Stimulated activated CD4-positive, alpha-beta T cell treated with anti-CD3 and anti-CD28 coated beads, Interleukin-15, amount 100 ng/mL, for 1 hour (primary cell): ENCODE measurements around the gene SKAP2.
A peak's percentile ranks its signal among the peaks of the same experiment; 100 is the strongest.

Source experiments
- DNase-seq, 2 donors: peaks; one replicate each; pipeline ENCODE4 v3.0.0-alpha.2; 2020; ENCODE audit warnings: low read depth in 1 of 2, low spot score in 1 of 2

Gene SKAP2, protein sequence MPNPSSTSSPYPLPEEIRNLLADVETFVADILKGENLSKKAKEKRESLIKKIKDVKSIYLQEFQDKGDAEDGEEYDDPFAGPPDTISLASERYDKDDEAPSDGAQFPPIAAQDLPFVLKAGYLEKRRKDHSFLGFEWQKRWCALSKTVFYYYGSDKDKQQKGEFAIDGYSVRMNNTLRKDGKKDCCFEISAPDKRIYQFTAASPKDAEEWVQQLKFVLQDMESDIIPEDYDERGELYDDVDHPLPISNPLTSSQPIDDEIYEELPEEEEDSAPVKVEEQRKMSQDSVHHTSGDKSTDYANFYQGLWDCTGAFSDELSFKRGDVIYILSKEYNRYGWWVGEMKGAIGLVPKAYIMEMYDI

DNA sequence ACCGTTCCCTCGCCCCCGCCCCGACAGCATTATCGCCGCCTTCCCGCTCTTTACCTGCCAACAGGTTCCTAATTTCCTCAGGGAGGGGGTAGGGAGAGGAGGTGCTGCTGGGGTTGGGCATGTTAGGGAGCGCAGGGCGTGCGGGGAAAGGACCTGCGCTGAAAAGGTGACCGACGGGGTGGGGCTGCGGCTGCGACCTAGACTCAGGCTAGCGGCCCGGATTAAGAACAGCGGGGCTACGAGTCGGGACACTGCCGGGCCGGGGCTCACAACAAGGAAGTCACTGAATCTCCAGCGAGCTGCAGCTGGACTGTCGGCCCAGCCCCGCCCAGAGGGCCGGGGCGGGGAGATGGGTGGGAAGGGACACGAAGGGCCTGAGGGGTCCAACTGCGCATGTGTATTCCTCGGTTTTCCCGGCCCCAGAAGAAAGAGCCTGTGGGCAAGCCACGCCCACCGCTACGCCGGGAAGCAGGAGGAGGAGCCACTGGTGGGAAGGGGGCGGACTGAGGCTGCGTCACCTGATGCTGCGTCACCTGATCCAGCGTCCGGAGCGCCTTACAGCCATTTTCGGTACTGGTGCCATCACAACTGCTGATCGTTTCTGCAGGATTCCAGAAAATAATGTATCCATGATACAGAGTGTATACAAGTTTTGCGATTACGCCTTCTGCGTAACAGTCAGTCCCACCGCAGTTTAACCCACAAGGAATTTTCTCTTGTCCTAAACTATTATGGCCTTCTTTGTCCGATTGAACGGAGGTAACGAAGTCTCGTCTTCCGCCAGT is at the start of gene SKAP2:
SKAP2 (minus strand) TSS at position 282 of the 785 bp plus-strand sequence; CDS start at position 121, 161 bp downstream.
- DNase-seq, result peak; percentile 59 to 65

DNA sequence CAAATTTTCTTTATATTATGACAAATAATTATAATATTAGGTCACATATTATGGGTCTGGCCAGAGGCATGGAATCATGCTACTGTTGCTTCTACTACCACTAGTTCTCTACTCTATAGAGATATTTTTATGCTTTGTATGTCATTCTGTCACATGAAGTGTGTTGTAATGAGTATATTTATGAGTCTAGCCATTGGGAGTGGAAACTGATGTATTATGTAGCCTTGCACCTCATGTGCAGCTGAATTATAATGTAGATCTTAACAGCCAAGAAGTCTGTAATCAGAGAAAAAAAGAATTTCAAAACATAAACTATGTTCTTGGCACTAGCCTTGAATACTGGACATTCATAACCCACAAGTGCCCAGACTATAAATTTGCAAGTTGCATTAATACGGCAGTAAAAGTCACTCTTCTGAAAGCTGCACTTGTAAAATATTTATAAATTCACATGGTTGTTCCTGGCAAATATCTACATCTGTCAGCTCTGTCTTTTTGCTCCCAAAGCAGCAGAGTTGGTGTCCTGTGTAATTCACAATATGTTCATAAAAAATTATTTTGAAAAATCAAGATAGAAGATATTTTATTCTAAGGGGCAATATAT is 48.6 kb upstream of the SKAP2 start:
- no peak for DNase-seq

DNA sequence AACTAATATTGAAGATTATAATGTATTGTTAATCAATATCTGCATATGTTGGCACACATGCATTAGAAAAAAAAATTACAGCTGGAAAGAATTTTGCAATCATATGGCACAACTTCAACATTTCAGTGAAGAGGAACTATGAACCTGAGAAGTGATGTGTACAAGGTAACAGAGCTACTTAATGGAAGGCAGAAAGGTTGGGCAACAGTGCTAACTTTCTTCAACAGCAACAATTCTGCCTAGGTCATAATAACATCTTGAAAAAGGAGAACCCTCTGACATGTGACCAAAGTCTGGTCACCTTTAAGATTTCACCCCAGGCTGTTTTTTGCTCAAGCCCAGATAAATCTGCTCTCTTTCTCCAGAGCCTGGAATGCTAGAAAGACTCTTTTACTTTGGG is 47.9 kb upstream of the SKAP2 start:
- no peak for DNase-seq

DNA sequence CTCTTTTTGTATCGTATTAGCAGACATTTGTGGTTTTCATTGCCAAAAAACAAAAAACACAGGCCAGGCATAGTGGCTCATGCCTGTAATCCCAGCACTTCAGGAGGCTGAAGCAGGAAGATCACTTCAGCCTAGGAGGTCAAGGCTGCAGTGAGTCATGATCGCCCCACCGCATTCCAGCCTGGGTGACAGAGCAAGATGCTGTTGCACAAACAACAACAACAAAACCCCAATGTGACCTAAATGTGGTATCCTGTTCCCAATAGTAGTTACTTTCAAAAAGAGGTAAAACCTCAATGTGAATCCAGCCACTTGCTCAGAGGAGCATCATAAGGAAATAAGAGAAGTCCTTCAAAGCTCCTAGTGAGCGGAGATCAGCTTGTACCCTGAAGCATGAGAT is 45.8 kb upstream of the SKAP2 start:
- DNase-seq, result no peak

DNA sequence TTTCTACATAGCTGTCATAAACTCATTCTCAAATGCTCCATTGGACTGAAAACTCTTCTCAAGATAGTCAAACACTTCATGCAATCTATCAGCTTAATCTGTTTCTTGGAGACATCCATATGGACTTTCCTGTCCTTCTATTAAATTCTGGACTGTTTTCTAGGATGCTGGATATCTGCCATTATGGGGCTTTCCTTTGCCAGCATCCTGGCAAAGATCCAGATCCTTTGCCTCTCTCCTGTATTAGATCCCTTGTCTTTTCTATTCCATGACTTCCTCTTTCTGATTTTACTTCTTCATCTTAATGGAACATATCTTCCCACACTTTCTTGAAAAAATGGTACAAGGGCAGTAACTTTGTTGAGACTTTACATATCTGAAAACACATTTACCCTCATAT is 35.9 kb upstream of the SKAP2 start:
- no peak for DNase-seq

DNA sequence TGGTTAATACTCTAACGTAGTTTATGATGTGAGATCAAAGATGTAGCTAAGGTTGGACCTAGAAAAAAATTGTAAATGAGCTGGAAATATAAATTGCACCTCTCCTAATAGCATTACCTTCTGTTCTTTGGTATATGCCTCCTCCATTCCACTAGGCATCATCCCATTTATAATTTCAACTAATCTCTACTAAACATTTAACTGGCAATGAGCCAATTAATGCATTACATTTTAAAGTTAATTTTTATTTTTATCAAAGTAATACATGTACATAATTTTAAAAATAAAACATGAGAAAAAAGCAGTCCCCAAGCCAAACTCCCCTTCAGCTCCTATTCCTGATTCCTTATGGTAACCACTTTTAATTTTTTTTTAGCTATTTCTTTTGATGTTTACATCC is 35.1 kb upstream of the SKAP2 start:
- DNase-seq, result no peak

DNA sequence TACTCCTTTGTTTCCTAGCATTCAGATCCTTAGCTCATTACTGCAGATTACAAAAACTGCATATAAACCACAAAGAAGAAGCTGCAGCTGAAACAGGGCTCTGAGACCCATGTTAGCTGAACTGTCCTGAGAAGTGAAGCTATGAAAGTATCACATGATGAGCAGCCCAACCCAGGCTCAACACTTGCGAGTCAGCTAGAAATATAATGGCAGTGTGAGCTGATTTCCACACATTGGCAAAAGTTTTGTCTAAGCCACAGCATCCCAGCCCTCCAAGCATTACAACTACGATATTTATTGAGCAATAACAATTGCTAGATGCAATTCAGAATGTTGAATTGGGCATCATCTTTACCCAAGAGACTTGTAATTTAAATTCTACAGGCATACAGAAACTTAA is 34.5 kb upstream of the SKAP2 start:
- no peak for DNase-seq

DNA sequence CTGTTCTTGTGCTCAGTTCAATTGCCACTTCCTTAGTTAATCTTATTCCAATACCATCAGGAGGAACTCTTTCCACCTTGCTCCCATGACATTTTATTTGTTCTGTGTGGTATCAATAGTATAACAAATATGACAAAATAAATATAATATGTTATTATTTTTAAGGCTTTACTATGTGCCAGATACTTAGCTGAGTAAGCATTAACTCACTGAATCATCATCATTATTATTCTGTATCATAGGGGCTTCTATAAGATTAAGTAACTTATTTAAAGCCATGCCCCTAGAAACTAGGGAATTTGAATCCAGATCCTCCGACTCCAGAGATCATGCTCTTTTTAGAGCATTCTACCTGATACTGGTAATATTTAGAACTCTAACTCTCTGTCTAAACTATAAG is 33.5 kb upstream of the SKAP2 start:
- DNase-seq, result no peak

DNA sequence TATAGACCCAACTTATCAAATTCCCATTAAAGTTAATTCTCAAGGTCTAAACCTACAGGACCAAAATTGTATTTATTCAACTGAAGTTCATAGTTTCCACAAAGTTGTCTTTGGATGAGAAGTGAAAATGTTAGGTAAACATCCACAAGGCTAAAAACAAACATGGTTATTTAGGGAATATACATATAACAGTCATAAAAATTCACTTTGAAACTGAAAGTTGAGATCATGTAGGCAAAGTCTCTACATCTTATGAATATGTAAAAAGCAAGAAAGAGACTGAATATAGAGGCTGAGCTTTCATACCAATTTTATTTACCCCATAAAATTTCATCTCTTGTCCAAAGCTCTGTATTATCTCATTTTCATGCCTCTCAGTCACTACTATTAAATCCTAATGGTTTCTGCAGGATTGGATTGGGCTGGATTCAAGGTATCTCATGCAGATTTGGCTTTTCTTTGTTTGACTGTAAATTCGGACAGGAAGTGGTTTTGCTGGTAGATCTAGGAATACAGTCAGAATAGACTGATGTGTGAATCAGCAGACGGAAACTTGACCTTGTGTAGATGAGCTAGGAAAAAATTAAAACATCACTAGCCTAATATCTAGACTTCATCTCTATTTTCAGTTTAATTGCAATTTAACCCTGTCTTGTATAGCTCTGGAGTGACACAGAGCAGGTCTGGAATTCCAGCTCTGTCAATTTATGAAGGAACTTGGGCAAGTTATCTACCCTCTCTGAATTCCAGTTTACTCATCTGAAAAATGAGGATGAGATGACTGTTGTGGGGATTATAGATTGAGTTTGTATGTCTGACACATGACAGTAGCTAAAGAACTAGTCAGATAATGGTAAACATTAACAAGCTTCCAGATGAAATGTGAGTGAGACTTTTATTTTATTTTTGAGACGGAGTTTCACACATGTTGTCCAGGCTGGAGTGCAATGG is 27.3 kb upstream of the SKAP2 start:
- DNase-seq, result no peak

DNA sequence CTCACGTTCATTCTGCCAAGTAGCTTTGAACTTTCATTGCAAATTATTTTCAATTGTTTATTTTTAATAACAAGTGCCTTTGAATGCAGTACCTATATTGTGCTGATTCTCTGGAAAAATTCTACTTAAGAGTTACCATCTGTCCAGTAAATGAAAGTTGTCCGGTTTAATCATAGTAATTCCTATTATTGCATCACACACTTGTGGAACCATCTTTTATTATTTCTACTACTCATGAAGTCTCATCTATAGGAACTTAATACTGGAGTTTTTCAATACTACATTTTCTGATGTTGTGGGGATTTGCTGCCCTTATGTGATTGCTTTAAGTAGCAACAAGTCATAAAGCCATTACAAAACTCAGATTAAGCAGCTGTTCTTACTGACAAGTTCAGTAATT is 16.5 kb upstream of the SKAP2 start:
- DNase-seq, result no peak

DNA sequence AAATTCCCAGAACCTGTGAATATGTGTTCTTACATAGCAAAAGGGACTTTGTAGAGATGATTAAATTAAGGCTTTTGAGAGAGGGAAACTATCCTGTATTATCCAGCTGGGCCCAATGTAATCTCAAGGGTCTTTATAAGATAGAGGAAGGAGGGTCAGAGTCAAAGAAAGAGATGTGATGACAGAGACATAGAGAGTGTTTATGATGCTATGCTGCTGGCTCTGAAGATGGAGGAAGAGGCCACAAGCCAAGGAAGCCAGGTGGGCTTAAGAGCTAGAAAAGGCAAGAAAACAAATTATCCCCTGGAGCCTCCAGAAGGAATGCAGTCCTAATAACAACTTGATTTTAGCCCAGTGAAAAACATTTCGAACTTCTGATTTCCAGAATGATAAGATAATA is 15.3 kb upstream of the SKAP2 start:
- no peak for DNase-seq

DNA sequence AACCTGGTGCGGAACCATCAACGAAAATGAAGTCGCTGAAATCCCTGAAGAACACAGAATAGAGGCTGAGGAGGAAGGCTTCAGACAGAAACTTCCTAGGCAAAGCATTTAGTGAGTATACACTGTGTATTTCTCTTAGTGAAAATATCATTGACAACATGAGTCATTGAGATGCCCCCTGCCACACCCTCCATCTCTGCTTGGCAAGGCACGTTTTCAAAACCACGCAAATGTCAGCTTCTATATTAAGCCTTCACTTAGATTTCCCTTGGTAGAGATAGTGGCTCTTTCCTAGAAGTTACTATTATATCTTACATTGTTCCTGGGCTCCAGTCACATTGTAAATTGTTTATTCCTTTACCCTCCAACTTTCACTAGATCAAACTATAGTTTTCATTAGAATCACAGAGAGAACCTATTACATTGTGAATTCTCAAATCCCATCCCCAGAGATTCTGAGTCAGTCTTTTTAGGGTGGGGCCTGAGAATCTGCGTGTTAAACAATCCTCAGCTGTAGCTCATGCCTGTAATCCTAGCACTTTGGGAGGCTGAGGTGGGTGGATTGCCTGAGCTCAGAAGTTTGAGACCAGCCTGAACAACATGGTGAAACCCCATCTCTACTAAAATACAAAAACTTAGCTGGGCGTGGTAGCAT is 4.6 kb upstream of the SKAP2 start:
- DNase-seq, result no peak

DNA sequence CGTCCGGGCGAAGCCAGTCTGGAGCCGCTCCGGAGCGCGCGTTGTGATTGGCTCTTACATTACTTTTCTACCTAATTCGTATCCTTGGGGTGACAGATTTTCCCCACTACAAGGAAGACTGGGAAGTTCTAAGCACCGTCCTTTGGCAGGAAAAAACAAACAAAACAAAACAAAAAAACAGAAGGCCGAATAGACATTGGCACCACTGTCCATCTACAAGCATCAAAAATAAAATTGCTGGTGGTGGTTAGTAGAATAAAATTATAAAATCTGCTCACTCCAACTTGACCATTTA is 651 bp upstream of the SKAP2 start:
- DNase-seq, result no peak

DNA sequence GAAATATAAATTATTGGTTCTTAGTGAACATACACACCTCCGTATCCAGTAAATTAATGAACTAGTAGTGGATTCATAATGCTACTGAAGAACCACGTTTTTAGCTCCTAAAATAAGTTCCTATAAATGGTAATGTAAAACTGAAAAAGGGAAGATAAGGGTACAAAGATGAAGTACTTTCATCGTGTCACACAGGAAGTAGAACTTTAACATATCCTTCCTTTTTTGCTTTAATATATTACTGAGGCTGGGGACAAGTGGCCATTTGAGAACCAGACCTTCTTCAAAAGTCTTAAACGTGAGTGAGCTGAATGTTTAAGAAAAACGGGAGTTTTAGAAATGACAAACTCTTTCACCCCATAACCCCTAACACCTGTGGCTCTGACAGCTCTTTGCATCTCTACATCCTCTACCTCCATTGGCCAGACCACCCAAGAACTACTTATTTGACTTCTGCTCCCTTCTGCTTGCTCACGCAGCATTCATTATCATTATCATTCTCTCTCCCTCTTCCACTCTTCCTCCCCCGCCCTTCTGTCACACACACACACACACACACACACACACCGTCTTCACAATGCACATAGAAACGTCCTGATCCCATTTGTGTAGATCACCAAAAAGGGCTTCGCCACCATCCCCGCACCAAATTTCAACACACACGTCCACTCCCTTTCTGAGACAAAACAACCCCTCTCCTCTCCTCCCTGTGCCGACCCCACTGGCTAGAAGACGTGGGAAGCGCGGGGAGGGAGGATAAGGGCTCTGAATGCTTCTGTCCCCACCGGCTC is 677 bp downstream of the SKAP2 start:
- DNase-seq, result peak in 1 of 2 donors; percentile 1

DNA sequence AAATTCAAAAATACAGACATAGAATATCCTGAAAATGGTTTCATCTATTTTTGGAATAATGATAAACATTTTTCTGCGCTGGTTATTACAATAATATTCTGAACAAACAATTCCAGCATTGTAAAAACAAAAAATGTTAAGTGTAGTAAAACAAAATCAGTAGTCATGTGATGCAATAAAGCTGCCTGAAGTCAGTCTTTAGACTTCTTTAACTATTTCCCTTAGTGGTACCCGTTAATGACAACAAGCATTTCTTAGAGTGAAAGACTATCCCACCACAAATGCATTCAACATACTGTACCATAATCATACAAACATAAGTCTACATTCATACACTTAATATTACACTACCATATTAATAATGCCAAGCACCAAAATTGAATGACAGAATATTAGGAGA is 1.6 kb downstream of the SKAP2 start:
- no peak for DNase-seq

DNA sequence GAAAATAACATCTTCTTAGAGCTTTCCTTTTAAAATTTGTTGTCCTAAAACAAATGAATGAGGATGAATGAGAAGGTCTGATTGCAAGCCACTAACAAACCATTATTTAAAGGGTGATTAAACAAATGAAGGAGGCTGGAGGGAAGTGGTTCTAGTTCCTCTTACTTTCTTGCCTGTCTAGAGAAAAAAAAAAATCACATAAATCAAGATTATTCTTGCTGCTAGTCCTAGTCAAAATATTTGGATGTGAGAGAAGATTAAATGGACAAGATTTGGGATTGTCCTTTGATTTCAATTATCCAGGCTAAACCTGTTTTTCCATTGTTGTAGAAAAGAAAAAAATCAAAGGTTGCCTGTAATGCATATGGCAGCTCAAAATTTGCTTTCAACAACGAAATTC is 3.3 kb downstream of the SKAP2 start:
- no peak for DNase-seq

DNA sequence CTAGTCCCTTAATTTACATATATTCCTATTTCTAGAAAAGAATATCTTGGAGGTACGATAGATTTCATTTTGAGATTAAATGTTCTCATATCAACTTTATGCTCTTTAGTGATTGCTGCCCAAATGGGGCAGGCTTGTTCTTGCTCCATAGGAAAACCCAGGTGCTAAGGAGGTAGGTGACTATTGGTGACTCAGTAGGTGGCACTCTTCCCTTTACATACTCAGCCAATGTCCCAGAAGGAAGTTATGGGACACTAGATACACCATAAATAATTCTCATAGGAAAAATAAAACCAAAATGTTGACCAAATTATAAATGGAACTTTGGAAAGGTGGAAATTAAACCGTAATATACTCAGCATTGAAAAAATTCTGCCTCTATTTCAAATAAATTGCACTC is 4.0 kb downstream of the SKAP2 start:
- no peak for DNase-seq

DNA sequence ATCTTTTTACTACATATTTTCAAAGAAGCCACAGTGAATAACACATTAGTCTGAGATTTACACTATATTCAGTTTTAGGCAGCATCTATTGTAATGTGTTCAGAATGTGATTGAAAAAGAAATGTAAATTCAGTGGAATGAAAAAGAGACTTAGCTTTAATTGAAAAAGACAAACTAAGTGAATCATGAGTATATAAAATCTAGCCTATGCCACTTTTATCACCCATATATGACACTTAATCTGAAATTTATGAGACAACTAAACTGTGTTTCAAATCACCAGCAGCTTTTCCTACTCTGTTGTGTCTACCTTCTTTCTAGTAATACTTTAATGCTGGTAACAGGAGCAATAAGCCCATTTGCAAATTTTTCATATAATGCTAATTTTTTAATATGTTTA is 4.7 kb downstream of the SKAP2 start:
- no peak for DNase-seq

DNA sequence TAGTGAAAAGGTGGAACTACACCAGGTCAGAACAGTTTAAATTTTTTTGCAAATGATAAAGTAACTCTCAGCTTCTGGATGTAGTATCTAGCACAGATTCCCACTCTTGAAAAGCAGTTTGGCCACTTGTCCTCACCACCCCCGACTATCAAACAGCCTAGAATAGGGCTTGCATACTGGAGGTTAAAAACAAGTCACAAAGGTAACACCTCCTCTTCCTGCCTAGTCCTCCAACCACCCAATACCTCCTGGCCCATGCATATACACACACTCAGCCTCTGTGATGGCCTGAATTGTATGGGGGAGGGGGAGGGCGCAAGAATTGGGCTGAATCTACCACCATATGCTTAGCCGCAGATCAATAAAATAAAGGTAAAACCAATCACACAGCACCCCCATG is 5.7 kb downstream of the SKAP2 start:
- DNase-seq, result no peak

DNA sequence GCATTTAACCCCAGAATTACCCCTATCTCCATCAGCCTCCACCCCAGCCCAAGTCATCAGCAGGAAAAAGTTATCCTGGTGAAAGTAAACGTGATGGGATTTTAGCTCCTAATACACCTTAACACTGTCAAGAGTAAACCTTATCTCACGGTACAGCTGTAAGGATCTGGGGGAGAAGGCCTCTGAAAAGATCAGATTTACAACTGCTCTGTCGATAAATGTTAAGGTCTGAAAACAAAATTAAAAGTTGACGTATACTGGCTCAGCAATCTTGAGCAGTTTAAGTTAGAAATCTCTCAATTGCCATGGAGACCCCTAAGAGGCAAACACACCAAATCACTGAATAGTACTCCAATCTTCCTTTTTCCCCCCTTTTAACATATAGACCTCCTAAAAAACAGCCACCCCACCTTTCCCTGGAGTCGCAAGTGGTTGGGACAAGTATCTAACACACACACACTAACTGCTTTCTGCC is 6.1 kb downstream of the SKAP2 start:
- DNase-seq, result no peak
